IMR-90 (cell line): ENCODE measurements around the gene PSRC1. TPM values are rescaled to one million over a fixed set of nuclear protein-coding genes. Genes with fewer than 3 reads are reported as not detected.

Experiments used
- polyA plus RNA-seq, 3 experiments: library from polyadenylated mRNA; depleted of rRNA; stranded (reverse); fragments of >200 nt; gene quantifications; 2 replicates each; pipeline ENCODE4 v1.2.3, GENCODE V29; 2012; ENCODE audit warnings: low replicate concordance in 1 of 3
- total RNA-seq: library from RNA; depleted of rRNA; stranded (reverse); fragments of >200 nt; gene quantifications from 2 replicates; pipeline ENCODE4 v1.2.3, GENCODE V29; 2012; rRNA removed

The PSRC1 gene
- total and polyA plus RNA-seq, 2 of the 4 experiments (the other 2 are of a cell fraction), result 34.6 to 40.3 TPM

Other genes with a start within 250 kb of the PSRC1 start
- 17.4 and 23.3 TPM in 2 replicates for gene WDR47, start 241.0 kb downstream of the PSRC1 start, total RNA-seq
- gene WDR47, start 241.0 kb downstream of the PSRC1 start, polyA plus RNA-seq (2012; rRNA removed), result 7.4 and 8.2 TPM in 2 replicates
- 13.1 and 81.4 TPM in 2 replicates for gene TAF13, start 207.1 kb downstream of the PSRC1 start, total RNA-seq
- gene TAF13, start 207.1 kb downstream of the PSRC1 start, polyA plus RNA-seq (2012; rRNA removed), result 28.0 and 42.5 TPM in 2 replicates
- gene TMEM167B, start 192.4 kb downstream of the PSRC1 start, total RNA-seq, result 27.5 and 32.1 TPM in 2 replicates
- gene TMEM167B, start 192.4 kb downstream of the PSRC1 start, polyA plus RNA-seq (2012; rRNA removed), result 19.2 and 21.6 TPM in 2 replicates
- 0.28 and 0.54 TPM in 2 replicates for gene ELAPOR1, start 169.0 kb downstream of the PSRC1 start, total RNA-seq
- gene ELAPOR1, start 169.0 kb downstream of the PSRC1 start, polyA plus RNA-seq (2012; rRNA removed), result 1.6 and 1.7 TPM in 2 replicates
- gene SARS1, start 69.2 kb downstream of the PSRC1 start, total RNA-seq, result 348 and 373 TPM in 2 replicates
- gene SARS1, start 69.2 kb downstream of the PSRC1 start, polyA plus RNA-seq (2012; rRNA removed), result 214 and 231 TPM in 2 replicates
- 1.1 and 1.3 TPM in 2 replicates for gene CELSR2, start 33.6 kb downstream of the PSRC1 start, total RNA-seq
- 5.0 and 5.3 TPM in 2 replicates for gene CELSR2, start 33.6 kb downstream of the PSRC1 start, polyA plus RNA-seq (2012; rRNA removed)
- not detected in 2 replicates for gene MYBPHL, start 23.9 kb upstream of the PSRC1 start, total RNA-seq
- gene MYBPHL, start 23.9 kb upstream of the PSRC1 start, polyA plus RNA-seq (2012; rRNA removed), result 0.07 TPM in 1 of 2 replicates, not detected in the other
- gene SORT1, start 114.8 kb upstream of the PSRC1 start, total RNA-seq, result 16.7 and 18.9 TPM in 2 replicates
- 13.7 and 15.8 TPM in 2 replicates for gene SORT1, start 114.8 kb upstream of the PSRC1 start, polyA plus RNA-seq (2012; rRNA removed)
- 75.5 and 83.9 TPM in 2 replicates for gene PSMA5, start 143.3 kb upstream of the PSRC1 start, total RNA-seq
- 107 TPM in 2 replicates for gene PSMA5, start 143.3 kb upstream of the PSRC1 start, polyA plus RNA-seq (2012; rRNA removed)
- under 0.01 TPM in 2 replicates for gene SYPL2, start 183.4 kb upstream of the PSRC1 start, total RNA-seq
- 0.55 and 0.65 TPM in 2 replicates for gene SYPL2, start 183.4 kb upstream of the PSRC1 start, polyA plus RNA-seq (2012; rRNA removed)
- gene ATXN7L2, start 200.8 kb upstream of the PSRC1 start, total RNA-seq, result 1.3 and 1.7 TPM in 2 replicates
- 4.8 and 6.4 TPM in 2 replicates for gene ATXN7L2, start 200.8 kb upstream of the PSRC1 start, polyA plus RNA-seq (2012; rRNA removed)
- gene CYB561D1, start 210.9 kb upstream of the PSRC1 start, total RNA-seq, result 3.6 and 5.7 TPM in 2 replicates
- 5.6 and 8.1 TPM in 2 replicates for gene CYB561D1, start 210.9 kb upstream of the PSRC1 start, polyA plus RNA-seq (2012; rRNA removed)
- gene AMIGO1, start 226.6 kb upstream of the PSRC1 start, total RNA-seq, result 1.4 and 1.6 TPM in 2 replicates
- 1.5 TPM in 2 replicates for gene AMIGO1, start 226.6 kb upstream of the PSRC1 start, polyA plus RNA-seq (2012; rRNA removed)